HG03025 (cell line): ENCODE data around the gene DUSP14.

Experiments used
- ATAC-seq: cut with Tn5 transposase; IDR thresholded peaks from one replicate; pipeline ENCODE4 v1.9.1; 2021; ENCODE audit warnings: mild to moderate bottlenecking, moderate library complexity; ENCODE audit not compliant: unreplicated experiment, low FRiP score

The DUSP14 gene

GRCh38 chr17:37553401-37553966 lies 63.8 kb downstream of the DUSP14 start:
- no peak for ATAC-seq

- ATAC-seq = no peak
These were observed 65.7 kb downstream of the DUSP14 start for GRCh38 chr17:37555386-37555785.

- ATAC-seq = no peak
These were observed 67.8 kb downstream of the DUSP14 start for GRCh38 chr17:37557482-37557881.

GRCh38 chr17:37558299-37558698 lies 68.6 kb downstream of the DUSP14 start:
- ATAC-seq = no peak

GRCh38 chr17:37562016-37562745 lies 72.5 kb downstream of the DUSP14 start:
- no peak for ATAC-seq
